Kidney epithelial cell (primary cell): ENCODE data around the gene MSX1. TPM values are rescaled to one million over a fixed set of nuclear protein-coding genes. Genes with fewer than 3 reads are reported as not detected.

Source experiments
- DNase-seq: peaks from one replicate; pipeline ENCODE4 v3.0.0-alpha.2; 2010; ENCODE audit warnings: low read depth
- H3K27me3 ChIP-seq: 2 replicates; pipeline ENCODE4 v1.6.0; 2011; ENCODE audit warnings: low read length; ENCODE audit not compliant: control insufficient read depth, insufficient read depth
- H3K36me3 ChIP-seq: 2 replicates; pipeline ENCODE4 v1.5.1; 2011; ENCODE audit warnings: low read length; ENCODE audit not compliant: control insufficient read depth, insufficient read depth
- H3K4me3 ChIP-seq: 2 replicates; pipeline ENCODE4 v1.5.1; 2011; ENCODE audit warnings: low read depth, mild to moderate bottlenecking, control low read depth, low read length
- total RNA-seq: library from RNA; depleted of rRNA; stranded (reverse); fragments of >200 nt; gene quantifications from 2 replicates; pipeline ENCODE4 v1.2.3, GENCODE V29; 2015
- TF ChIP-seq, protein P1 (sequence below): IDR thresholded peaks from 2 replicates; pipeline ENCODE4 v1.5.1; 2011; ENCODE audit warnings: mild to moderate bottlenecking, moderate library complexity, low read length, control low read depth, inconsistent platforms; ENCODE audit not compliant: insufficient read depth, poor library complexity, severe bottlenecking

MSX1 gene
- total RNA-seq, 1 donor from 2014 or later = 1.6 TPM

DNA sequence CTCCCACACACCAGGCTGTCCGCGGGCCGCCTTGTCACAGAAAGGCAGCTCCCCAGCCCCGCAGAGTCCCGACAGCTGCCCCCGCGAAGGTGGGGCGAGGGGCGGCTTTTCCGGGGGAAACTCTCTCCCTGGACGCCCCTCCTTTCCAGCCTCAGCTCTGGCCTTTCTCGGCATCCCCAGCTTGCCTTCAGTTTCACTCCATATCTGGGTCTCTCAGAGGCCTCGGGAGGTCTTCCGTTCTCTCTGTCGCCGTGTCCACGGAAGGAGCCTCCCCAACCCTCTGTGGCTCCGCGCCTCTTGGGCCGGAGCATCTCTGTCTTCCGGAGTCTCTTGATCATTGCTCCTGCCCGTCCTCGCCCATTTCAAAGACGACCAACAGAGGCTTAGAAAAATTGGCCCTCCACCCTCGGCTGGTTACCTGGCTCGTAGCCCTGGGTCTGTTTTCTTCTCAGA, 6.1 kb upstream of the MSX1 start:
- TF ChIP-seq, protein P1, sequence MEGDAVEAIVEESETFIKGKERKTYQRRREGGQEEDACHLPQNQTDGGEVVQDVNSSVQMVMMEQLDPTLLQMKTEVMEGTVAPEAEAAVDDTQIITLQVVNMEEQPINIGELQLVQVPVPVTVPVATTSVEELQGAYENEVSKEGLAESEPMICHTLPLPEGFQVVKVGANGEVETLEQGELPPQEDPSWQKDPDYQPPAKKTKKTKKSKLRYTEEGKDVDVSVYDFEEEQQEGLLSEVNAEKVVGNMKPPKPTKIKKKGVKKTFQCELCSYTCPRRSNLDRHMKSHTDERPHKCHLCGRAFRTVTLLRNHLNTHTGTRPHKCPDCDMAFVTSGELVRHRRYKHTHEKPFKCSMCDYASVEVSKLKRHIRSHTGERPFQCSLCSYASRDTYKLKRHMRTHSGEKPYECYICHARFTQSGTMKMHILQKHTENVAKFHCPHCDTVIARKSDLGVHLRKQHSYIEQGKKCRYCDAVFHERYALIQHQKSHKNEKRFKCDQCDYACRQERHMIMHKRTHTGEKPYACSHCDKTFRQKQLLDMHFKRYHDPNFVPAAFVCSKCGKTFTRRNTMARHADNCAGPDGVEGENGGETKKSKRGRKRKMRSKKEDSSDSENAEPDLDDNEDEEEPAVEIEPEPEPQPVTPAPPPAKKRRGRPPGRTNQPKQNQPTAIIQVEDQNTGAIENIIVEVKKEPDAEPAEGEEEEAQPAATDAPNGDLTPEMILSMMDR = no peak

GRCh38 chr4:4853921-4854648, 5.4 kb upstream of the MSX1 start:
- H3K4me3 ChIP-seq = no peak overlapping the region
- no peak for DNase-seq
- TF ChIP-seq, protein P1 = no peak
- peaks cover 83% of the 10 kb centered on the region for H3K27me3 ChIP-seq
- no peaks in the 10 kb centered on the region for H3K36me3 ChIP-seq

More for the DNA sequence above, 6.1 kb upstream of the MSX1 start:
- Histone ChIP-seq H3K27me3 (peaks cover 77% of the 10 kb centered on the region), H3K4me3 (no peak overlapping the region), H3K36me3 (no peaks in the 10 kb centered on the region)
- no peak for DNase-seq

GRCh38 chr4:4854649-4855295, 4.7 kb upstream of the MSX1 start:
- DNase-seq = no peak
- TF ChIP-seq, protein P1 = no peak
- H3K27me3 ChIP-seq = peaks cover 84% of the 10 kb centered on the region
- no peaks in the 10 kb centered on the region for H3K36me3 ChIP-seq
- H3K4me3 ChIP-seq = no peak overlapping the region

DNA sequence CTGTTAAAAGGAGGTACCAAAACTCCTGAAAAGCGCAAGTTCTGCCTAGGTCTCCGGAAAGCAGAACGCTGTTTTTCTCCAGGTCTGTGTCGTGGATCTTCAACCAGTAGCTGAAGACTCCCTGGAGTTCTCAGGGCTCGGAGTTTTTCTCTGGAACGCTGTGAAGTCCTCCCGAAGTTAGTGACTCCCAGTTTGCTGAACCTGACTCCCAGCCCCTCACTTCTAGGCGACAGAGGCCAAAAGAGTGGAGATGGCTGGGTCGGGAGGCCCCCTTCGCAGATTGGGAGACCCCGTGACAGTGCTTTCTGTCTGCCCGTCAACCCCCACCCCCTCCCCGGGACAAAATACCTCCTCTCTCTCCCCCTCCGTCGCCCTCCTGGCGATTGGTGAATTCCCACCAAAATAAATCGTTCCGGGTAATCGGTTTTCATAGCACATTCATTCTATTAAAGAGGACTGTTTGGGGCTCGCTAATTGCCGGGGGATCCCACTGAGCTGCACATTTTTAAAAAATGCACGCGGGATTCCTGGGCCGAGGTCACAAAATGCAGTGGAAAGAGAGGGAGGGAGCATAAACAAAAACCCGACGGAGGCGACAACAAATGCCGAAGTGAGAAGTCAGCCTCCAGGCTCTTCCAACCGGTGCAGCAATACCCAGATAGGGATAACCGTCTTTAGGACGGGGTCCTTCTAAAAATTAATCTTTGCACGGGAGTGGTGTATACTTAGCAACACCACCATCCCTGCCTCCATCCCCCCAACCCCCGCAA, 4.0 kb upstream of the MSX1 start:
- H3K27me3 ChIP-seq = peaks cover 88% of the 10 kb centered on the region
- TF ChIP-seq, protein P1 = no peak
- no peak for DNase-seq
- no peaks in the 10 kb centered on the region for H3K36me3 ChIP-seq
- no peak overlapping the region for H3K4me3 ChIP-seq

DNA sequence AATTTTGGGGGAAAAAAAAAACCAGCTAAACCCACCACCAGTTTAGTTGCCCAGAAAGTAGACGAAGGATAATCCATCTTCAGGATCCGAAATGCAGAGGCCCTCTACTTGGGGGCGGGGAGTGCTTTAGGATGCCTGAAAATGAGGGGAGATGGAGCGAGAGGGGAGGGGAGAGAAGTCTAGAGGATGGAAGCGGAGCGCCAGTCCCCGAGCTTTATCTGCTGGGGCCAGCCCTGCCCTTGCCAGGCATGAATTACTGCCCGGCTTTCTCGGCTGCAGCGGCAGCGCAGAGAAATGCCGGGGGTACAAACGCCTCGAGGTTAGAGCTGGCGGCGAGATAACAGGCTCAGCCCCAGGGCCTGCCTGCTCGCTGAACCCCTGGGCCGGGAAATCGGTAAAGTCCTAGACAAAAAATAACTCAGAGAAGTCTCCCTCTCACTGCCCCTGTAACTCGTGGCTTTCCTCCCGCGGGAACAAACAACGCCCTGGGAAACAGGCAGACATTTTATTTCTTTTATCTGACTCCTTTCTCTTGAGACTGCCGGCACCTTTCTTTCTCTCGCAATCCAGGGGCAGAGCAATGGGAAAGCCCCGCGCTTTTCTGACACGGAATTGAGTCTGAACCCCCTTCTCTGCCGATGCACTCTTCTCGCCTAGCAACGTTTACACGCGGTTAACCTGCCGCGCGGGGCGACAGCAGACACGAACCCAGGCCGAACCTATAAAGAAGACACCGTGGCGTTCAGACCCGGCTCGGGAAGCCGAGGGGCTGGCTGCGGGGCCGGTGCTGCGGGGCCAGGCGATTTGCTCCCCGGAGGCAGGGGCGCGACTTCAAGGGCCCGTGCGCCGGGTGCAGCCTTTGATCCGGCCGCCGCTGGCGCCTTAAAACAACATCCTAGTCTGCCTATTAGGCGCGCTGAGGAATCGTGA, 3.1 kb upstream of the MSX1 start:
- TF ChIP-seq, protein P1 = no peak
- DNase-seq = no peak
- peaks cover 93% of the 10 kb centered on the region for H3K27me3 ChIP-seq
- peak overlapping the region; percentile 5 for H3K4me3 ChIP-seq
- no peaks in the 10 kb centered on the region for H3K36me3 ChIP-seq
